Measurements from ENCODE around the gene LMBR1L. TPM values are rescaled to one million over a fixed set of nuclear protein-coding genes. Genes with fewer than 3 reads are reported as not detected.

Gene LMBR1L
- total and polyA plus RNA-seq, 2 of the 13 experiments (the other 11 are each of a cell fraction or from before 2014, with no cell fraction given), result 12.2 to 65.9 TPM

GRCh38 chr12:49069507-49070346, 40.9 kb downstream of the LMBR1L start, which contains the start of gene RHEBL1 (continued):
- TF ChIP-seq HMGXB4 (CRISPR knock-in tag; IDR thresholded peaks at IDR 0.05; ENCODE audit: borderline replicate concordance in 1 of 2, low read depth in 1 of 2), result peak; percentile 49 to 62; a peak in 3 of 4 replicates
- TF ChIP-seq, protein P1, sequence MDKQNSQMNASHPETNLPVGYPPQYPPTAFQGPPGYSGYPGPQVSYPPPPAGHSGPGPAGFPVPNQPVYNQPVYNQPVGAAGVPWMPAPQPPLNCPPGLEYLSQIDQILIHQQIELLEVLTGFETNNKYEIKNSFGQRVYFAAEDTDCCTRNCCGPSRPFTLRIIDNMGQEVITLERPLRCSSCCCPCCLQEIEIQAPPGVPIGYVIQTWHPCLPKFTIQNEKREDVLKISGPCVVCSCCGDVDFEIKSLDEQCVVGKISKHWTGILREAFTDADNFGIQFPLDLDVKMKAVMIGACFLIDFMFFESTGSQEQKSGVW (CRISPR knock-in tag; IDR thresholded peaks at IDR 0.05; ENCODE audit: borderline replicate concordance), result no peak
- TF ChIP-seq NFRKB (IDR thresholded peaks at IDR 0.05), result no peak
- TF ChIP-seq ZNF224 (CRISPR knock-in tag; IDR thresholded peaks at IDR 0.05), result peak; percentile 77; the same call in 1 of the 2 replicates
- no peak; the same call in none of the 2 replicates for TF ChIP-seq FOSL2 (CRISPR knock-in tag; IDR thresholded peaks at IDR 0.05)
- TF ChIP-seq PCBP2 (optimal IDR thresholded peaks at IDR 0.05; ENCODE audit: low read depth, low read length, poor library complexity, severe bottlenecking), result no peak
- TF ChIP-seq TBX2 (CRISPR knock-in tag; IDR thresholded peaks at IDR 0.05; ENCODE audit: borderline replicate concordance), result peak; percentile 69; the same call in 1 of the 2 replicates
- no peak for TF ChIP-seq ZNF576 (CRISPR knock-in tag; IDR thresholded peaks at IDR 0.05)
- TF ChIP-seq CHD4 (IDR thresholded peaks at IDR 0.05; ENCODE audit: borderline replicate concordance, low read length), result no peak
- no peak for TF ChIP-seq ZSCAN5A (CRISPR knock-in tag; IDR thresholded peaks at IDR 0.05; ENCODE audit: borderline replicate concordance)
- TF ChIP-seq PITX1 (CRISPR knock-in tag; IDR thresholded peaks at IDR 0.05), result 0 out of 2 replicates have a peak, but pooled peaks have one; percentile 14
- TF ChIP-seq ISL2 (CRISPR knock-in tag; IDR thresholded peaks at IDR 0.05), result peak; percentile 29; the same call in 1 of the 2 replicates
- no peak for TF ChIP-seq NCOA2 (CRISPR knock-in tag; IDR thresholded peaks at IDR 0.05)
- no peak for TF ChIP-seq ETV6 (CRISPR knock-in tag; conservative IDR thresholded peaks at IDR 0.05)
- peak; percentile 27; the same call in 1 of the 2 replicates for TF ChIP-seq RXRA (CRISPR knock-in tag; IDR thresholded peaks at IDR 0.05)
- no peak for TF ChIP-seq ZNF513 (CRISPR knock-in tag; conservative IDR thresholded peaks at IDR 0.05)
- TF ChIP-seq ZNF263 (CRISPR knock-in tag; IDR thresholded peaks at IDR 0.05), result peak; percentile 54; the same call in 1 of the 2 replicates
- TF ChIP-seq POLR2A (IDR thresholded peaks at IDR 0.05; ENCODE audit: insufficient read depth in 1 of 2, low read depth in 2 of 2, low read length in 2 of 2), result peak in 1 of 2 experiments; percentile 50; a peak in 2 of 4 replicates
- TF ChIP-seq RFX1 (IDR thresholded peaks at IDR 0.05), result no peak
- no peak for TF ChIP-seq ZNF75D (CRISPR knock-in tag; IDR thresholded peaks at IDR 0.05; ENCODE audit: borderline replicate concordance)
- peak; percentile 85; the same call in 1 of the 2 replicates for TF ChIP-seq NRL (CRISPR knock-in tag; IDR thresholded peaks at IDR 0.05; ENCODE audit: borderline replicate concordance)
